GM15510 (cell line): ENCODE results near the gene PAM.

Experiments used
- POLR2A ChIP-seq: IDR thresholded peaks from 3 replicates; pipeline ENCODE4 v1.6.1; 2011; ENCODE audit warnings: borderline replicate concordance; ENCODE audit not compliant: insufficient read length; ENCODE audit errors: extremely low read depth

Gene PAM

DNA sequence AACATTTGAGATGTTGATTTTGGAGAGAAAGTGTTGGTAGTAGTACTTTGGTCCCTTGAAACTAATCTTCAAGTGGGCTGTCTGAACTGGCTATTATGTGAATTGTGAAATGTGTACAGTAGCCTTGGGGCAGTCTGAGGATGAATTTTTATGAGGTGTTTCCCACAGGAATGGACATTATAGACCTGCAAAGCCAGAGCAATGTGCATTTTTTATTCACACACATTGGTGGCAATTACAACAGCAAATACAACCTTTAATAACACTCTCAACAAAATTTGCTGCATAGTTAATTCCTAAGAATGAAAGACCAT is 147.0 kb downstream of the PAM start:
- TF ChIP-seq POLR2A: no peak

DNA sequence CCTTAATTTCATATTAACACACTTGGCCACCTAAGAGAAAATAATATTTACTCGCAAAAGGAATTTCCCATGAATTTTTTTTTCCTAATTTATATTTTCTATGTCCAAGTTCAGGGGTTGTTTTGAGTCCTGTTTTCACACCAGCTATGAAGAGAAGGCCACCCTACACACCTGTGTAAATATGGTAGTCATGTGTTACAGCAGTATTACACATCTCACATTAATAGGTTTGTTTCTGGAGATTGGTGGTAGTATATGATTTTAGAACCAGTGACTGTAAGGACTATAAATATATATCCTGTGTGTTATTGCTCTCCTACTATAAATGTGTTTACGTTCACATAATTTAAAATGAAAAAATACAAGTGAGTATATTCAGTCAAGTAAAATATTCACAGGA is 147.5 kb downstream of the PAM start:
- no peak for TF ChIP-seq POLR2A

GRCh38 chr5:102903074-102903871 is 148.2 kb downstream of the PAM start:
- TF ChIP-seq POLR2A: no peak

GRCh38 chr5:102905056-102905455 is 150.0 kb downstream of the PAM start:
- no peak for TF ChIP-seq POLR2A

GRCh38 chr5:102910240-102911226 is 155.4 kb downstream of the PAM start:
- TF ChIP-seq POLR2A: no peak

GRCh38 chr5:102911973-102912372 is 156.9 kb downstream of the PAM start:
- TF ChIP-seq POLR2A: no peak

- no peak for TF ChIP-seq POLR2A
These were observed 161.0 kb downstream of the PAM start for GRCh38 chr5:102916109-102916508.

DNA sequence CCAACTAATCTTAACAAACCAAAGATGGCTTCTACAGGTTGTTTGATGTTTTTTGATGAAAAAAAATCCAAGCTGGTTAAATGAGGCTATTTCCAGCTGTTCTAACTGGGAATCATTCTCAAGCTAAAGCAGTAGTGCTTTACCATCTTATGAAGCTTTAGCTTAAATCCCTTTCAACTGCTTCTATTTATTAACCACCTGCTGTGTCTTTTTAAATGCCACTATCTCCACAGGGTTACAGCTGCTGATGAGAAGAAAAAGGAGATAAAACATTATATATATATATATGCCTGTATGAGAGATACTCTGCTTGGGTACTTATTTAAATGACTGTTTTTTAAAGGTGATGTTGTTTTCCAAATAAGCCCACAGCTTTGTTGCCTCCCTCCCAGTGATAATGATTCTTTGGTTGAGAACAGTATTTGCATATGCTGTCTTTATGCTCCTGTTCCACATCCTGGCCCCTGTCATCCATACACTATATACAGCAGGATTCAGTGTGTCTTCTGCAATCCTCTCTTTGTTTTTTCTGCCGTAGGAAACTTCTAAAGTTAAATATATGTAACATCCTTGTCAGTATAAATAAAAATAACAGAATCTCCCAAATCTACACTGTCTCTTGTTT is 164.0 kb downstream of the PAM start:
- no peak for TF ChIP-seq POLR2A

DNA sequence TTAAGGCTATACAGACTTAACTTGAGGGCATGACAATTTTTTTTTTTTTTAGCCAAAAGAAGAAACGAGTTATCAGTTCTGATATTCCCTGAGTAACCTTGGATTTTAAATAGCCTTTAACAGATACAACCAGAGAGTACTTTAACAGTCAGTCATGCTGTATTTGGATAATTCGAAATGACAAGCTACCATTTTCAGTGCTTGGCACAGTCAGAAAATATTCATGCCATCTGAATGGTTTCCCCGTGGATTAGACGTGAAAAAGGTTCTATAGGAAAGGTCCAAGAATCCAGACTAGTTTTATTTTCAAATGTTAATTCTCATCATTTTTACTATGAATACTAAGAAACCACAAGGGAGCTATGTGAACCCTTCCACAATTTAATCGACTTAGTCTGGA is 165.7 kb downstream of the PAM start:
- TF ChIP-seq POLR2A: no peak

GRCh38 chr5:102921341-102922044 is 166.4 kb downstream of the PAM start:
- TF ChIP-seq POLR2A: no peak

DNA sequence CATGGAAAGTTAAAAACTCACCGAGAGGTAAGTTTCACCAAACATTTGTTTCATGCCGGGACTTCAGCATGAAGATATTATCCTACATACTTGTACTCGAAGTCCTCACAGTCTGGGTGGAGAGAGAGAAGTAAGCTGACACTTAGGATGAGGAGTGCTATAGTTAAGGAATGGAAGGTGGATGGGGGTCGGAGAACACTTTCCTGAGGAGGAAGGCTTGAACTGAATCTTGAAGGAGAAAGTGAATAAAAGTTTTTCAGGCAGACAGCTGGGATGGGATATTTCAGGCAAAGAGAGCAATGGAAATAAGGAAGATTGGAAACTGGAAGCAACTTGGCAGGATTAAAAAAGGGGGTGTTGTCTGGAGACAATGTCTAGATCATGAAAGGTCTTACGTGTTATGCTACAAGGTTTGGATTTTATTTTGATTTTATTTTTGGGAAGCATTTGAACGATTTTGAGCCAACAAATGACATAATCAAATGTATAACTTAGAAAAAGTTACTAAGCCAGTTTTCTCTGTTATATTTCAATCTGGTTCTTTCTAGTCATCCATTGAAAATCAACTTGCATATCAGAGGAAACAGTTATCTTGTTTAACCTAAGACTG is 167.1 kb downstream of the PAM start:
- TF ChIP-seq POLR2A: no peak

- TF ChIP-seq POLR2A: no peak
These were observed 167.8 kb downstream of the PAM start for GRCh38 chr5:102922799-102923477.

DNA sequence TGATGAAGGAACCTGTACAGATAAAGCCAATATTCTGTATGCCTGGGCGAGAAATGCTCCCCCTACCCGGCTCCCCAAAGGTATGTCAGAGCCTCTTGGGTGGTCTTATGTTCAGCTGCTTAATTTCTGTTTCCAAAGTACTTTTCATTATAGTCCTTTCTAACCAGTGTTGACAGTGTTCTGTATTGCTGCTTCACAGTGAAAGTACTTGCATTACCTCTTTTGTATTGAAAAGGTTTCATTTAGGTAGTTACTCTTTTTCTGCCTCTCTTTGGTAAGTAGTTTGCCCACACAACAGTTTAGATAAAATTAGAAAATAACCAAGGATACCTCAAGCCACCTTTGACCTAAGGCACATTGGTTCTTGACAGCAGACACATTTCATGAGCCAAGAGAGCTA is 169.9 kb downstream of the PAM start:
- no peak for TF ChIP-seq POLR2A

GRCh38 chr5:102927007-102927406 is 171.9 kb downstream of the PAM start:
- no peak for TF ChIP-seq POLR2A
